NCI-H1048 (cell line): ENCODE results near the gene PAK6.

ENCODE experiments used
- DNase-seq: peaks from one replicate; lab custom pipeline; 2025; lab: John Stamatoyannopoulos, UW

PAK6 gene

DNA sequence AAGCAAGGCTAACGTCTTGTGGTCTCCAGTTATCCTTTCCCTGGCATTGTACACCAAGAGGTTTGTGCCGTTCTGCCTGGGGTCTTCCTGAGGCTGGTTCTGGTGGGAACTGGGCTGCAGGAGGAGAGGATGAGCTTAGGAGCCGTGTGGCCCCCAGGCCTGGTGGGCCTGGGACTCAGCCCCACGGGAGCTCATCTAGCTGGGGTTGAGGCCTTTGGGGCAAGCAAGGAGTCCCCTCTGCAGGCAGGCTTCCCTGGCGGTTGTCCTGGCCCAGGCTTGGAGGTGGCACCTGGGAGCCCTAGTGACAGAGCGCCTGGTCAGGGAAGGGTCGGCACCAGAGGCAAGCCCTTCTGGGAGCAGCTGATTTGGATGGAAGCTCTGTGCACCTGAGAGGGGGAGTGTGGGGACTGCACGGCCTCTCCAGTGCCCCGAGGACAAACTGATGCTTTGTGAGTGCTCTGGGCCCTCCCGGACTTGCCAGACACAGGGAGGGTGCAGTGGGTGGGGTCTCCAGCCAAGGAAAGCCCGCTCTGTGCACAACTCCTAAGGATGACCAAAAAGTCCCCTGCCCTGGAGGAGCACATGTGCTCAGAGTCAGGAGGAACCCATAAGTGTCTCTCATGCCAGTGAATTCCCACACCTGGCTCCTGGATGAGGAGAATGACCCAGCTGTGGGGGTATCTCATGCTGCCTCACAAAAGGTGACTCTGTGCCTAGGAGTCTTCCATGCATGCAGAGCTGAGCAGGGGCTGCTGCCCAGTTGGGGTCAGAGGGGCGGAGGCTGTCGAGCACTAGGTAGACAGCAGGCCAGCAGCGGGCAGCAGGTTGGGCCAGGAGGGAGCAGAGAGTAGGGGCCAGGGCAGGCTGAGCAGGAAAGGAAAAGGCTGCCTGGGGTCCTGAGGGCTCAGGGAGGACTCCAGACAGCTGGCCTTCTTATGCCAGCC lies 2.7 kb downstream of the PAK6 start:
- no peak for DNase-seq

DNA sequence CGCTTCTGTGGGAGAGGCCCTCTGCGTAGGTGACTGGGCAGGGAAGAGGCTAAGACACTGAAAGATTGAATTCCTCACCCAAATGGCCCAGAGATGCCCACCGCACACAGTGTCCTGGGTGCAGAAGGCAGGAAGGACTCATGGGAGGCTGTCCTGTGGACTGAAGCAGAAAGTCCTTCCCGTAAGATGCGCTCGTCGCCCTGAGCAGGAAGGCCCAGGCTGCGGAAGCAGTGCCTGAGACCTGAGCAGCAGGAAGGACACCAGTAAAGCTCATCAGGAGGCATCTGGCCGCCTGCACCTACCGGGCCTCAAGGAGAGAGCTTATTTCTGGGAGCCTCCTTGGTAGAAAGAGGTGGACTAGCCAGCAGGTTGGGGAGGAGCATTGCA lies 3.3 kb downstream of the PAK6 start:
- no peak for DNase-seq

DNA sequence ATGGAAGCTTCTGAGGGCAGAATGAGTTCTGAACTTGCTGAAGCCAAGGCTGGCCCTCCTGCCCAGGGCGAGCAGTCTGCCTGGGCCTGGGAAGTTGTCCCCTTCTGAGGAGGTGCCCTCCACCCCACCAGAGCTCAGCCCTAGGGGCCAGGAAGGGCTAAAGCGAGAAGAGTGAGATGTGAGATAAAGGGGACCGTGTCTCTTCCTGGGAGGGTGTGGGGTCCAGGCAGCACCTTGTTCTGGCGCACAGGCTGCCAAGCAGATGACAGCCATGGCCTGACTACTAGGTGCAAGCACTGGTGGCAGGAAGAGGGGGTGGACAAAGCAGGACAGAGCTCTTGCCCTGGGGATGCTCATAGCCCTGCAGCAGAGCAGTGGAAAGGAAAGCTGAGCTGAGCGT lies 3.7 kb downstream of the PAK6 start:
- no peak for DNase-seq

DNA sequence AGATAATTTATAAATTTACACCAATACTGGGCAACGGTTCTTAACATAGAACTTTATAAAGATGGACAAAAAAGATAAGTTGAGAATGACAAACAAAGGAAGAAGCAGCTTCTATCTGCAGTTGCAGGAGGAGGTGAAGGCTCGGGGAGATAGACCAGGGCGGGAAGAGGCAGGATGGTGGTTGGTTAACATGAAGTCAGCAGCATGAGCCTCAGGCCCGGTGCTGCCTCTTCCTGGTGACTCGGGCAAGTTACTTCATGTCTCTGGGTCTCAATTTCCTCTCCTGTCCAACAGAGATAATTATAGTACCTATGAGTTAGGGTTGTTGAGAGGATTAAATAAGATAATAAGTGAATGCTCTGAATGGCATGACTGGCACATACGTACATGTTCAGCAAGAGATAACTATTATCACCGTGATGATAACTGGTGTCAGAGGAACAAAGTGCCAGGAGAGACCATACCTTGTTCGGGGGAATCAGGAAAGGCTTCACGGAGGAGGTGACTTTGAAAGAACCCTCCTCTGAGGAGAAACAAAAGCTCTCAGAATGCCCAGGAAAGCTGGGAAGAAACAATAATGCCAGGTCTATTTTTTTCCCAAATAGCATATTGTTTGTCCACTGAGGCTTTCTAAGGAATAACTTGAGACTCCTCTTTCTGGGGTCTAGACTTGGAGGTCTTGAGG lies 4.4 kb downstream of the PAK6 start:
- no peak for DNase-seq

DNA sequence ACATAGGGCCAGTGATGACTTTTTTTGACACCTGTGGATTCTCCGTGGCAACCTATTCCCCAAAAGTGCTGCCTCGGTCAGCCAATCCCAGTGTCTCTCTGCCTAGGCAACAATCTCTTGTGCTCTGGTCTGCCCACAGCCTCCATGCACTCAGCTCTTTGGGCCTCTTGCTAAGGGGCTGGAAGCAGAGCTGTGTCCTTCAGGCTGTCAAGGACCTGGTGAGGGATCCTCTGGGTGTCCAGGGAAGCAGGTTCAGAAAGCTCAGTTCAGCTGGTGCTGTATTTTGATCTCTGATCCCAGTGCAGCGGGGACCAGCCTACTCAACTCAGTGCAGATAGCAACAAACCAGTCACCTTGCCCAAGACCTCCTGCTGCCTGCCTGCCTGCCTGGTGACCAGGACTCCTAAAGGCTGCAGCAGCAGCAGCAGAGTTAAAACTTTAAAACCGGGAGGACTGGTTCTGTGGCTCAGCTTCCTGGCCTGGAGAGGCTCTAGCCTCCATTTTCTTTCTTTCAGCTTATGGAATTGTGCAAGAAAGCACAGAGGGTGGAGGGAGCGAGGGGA lies 6.2 kb downstream of the PAK6 start:
- no peak for DNase-seq

DNA sequence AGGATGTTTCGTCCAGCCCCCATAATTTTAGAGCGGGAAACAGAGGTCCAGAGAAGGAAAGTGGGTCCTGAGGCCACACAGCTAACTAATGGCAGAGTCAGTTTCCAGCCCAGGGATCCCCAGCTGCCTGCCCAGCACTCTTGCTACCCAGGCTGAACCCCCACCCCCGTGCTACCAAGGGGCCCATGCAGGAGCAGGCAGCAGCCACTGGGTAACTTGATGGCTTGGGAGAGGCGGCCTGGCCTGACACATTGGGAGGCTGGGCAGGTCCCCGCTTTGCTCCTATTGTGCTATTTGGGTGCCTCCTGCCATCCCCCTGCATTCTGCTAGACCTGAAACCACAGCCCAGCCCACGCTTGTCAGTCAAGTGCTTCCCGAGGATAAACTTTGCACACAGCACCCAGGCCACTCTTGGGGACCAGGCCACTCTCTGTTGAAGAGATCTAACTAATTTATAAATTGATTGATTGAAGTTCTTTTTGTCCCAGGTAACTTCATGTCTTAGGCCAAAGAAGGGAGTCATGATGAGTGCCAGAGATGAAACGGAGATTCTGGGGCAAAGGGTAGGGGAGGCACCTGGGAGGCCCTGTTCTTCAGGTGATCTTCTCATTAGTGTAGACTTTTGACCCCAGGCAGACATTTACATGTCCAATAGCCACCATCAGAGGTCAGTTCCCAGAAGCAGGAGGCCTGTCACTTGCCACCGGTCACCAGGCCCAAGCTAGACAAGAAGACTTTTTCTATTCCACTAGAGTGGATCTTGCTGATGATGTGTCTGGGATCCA lies 7.0 kb downstream of the PAK6 start:
- no peak for DNase-seq

DNA sequence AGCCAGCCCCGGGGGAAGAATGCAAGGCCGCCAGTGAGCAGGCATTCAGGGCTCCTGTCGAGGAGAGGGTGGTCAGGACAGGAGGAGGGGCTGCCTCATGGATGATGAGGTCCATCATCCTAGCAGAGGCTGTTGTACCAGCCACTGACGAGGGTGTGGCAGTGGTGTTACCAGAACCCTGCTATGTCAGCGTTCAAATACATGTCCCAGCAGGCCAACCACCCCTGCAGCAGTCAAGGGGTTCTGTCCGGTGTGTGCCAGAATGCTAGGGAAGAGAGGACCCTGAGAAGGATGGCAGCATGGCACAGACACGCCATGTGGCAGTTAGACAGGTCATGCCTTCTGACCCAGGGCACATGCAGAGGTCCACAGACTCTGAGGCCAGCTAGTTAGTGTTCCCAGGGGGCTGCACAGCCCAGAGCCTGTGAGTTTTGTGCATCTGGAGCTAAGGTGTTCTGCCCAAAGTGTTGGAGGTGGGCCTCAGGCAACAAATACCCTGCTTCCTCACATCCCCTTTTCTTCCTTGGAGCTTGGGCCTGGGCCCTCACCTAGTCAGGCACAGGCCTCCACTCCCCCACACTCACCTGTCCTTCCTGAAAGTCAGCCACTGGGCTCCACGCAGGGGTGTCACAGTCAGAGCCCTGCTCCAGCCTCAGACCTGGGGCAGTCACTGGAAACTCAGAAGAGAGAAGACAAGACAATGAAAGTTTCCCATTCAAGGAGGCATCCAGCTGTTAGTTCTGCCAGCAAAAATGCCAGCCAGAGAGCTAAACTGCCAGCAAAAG lies 7.8 kb downstream of the PAK6 start:
- DNase-seq, result no peak

DNA sequence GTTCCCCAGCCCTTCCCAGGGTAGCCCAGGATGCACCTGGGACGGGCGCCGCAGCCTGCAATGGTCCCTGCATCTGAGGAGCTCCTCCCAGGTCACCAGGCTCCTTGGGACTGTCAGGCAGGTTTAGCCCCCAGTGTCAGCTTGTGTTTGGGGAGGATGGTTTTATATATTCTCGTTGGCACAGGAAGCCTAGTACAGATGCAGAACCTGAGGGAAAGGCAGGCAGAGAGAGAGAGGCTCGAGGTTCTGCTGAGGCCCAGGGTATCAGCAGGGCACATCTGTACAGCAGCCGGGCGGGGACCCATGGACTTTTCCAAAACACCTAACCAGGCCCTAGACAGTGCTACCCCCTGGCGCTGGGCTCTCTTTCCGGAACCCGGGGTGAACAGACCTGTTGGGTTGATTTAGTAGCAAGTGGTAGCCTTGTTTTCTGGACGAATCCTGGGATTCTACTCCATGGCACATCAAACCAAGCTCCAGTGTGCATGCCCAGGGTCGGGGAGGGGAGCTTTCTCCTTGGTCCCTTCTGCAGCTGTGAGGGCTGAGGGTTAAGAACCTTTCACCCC lies 8.6 kb downstream of the PAK6 start:
- no peak for DNase-seq

DNA sequence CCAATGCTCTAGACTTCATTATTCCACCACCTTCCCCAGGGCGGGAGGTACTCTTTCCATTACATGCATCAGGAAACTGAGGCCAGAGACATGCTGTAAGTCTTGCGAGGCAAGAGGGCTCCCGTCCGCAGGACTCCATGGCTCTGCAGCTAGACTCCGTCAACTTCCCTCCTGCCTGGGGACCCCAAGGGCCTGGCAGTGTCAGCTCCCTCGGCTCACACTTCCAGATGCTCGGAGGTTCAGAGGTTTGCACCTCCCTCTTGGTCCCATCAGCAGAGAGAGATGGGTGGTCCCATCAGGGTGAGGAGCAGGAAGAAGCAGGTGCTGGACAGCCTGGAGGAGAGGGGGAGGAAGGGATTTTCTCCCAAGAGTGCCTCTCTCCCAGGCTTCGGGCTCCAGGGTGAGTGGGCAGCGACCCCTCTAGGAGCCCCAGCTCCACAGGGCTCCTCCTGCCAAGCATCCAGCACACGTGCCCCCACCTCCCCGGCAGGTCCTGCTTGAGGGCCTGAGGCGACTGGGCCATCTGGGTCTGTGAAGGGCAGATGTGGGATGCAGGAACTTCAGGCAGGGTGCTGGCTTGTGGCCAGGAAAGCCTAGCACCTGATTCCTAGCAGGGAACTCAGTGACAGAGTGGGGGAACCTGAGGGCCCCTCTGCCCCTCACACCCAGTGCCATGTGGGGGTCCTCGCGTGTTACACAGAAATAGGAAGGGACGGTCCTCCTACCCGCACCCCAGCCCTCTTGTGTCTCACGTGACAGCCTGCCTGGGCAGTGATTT lies 9.3 kb downstream of the PAK6 start:
- no peak for DNase-seq

DNA sequence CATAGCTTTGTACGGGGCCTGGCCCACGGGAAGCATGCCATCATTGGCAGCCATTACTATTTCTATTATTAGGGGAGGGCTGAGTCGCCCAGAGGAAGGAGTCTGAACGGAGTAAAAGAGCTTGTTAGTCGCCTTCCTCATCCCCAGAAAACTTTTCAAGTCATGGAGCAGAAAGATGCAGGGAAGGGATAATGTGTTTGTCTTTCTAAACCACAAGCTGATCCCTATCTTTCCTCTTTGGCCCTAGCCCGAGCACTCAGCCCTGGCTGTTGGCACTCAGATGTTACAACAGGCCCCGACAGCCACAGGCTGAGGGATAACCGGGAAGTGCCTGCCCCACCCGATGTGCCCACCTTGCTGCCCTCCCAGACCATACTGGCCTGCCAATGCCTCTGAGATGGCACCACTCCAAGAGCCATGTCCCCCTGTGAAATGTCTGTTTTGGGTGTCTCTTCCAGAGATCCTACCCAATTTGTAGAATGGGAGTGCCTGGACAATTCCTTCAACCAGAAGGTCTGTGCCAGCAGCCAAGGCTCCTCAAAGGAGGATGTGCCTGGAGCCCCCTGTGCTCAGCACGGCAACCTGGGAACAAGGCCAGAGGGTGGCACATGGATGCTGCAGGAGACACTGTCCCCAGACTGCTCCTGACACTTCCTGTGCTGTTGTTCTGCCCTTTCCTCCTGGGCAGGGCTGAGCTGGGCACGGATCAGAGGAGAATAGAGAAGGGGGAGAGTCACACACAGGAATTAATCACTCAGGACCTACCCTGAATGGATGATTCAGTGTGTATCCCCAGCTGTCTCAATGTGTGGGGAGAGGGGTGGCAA lies 10.8 kb downstream of the PAK6 start:
- no peak for DNase-seq

DNA sequence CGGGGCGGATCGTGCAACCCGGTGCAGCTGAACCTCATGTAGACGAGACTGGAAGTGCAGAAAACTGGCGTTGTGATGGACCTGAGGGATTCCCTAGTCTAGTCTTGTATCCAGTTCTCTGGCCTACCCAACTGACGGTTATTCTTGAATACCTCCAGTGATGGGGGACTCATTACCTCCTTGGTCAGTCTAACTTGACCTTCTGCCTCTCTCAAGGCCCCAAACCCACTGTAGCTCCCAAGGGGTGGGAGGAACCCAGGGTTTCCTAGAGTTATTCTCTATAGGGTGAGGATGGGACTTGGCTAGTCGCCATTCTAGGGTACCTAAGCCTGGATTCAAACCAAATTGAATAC lies 11.4 kb downstream of the PAK6 start:
- DNase-seq, result no peak

DNA sequence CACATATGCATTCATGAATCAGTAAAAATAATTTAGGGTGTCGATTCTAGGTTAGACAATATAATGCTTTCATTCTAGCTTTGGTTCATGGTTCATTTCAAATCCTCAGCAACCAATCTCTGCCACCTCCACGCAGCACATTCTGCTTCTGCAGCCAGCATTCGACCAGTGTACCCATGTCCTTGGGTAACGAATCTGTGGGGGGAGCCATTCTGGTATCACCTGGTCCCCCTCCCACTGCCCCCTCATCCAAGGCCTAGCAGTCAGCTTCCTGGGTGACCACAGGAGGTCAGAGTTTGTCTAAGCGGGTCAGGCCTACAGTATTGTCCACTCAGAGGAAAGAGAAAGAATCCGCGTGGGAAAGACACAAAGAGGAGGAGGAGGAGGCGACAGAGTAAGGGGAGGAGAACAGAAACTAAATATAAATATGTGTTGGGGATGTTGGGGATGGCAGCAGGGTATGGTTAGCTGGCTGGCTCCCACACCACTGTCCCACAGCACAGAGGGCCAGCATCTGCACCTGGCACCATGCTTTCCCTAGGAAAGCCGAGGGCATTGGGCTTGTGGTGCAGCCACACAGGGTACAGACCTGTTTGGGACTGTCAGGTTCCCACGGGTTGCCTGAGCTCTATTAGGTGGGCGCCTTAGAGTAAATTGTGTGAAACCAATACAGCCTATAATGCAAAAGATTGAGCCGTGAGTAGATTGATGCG lies 12.1 kb downstream of the PAK6 start:
- DNase-seq, result no peak

DNA sequence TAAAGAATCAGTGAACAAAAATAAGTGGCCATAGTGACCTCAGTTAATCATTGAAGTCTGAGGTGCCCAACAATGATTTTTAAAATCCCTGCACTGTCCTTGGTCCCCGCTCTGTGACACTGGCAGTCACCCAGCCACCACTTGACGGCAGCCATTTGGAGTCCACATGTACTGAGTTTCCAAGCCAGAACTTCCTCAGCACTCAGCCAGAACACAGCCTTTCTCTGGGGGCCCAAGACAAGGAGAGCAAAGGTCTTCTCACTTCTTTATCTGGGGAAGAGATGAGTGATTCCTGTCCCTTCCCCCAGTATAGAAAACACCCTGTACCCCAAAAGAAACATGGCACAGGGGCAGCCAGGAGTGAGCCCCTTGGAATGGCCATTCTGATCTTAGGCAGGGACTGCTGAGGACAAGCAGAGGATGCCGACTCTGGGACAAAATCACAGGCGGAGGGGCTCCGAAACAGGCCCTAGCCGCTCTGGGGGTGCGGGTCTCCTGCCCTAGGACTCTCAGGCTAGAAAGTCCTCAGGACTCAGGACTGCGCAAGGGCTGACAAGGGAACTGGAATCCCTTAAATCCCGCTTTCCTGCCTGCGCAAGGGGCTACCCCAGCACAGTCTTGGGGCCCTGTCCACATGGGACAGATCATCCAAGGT lies 12.8 kb downstream of the PAK6 start:
- no peak for DNase-seq

DNA sequence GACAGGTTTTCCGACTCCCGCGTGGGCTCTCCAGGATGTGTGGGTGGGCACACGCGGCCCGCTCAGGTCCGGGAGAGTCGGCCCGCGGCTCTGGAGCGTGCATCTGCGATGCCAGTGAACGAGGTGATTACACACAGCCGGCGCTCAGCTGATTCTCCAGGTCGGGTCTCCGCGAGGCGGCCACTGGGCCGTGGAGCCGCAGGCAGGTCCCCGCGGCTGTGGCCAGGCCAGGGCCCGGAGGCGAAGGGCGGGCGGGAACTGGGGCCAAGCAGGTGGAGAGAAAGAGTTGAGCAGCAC lies 13.2 kb downstream of the PAK6 start:
- no peak for DNase-seq

DNA sequence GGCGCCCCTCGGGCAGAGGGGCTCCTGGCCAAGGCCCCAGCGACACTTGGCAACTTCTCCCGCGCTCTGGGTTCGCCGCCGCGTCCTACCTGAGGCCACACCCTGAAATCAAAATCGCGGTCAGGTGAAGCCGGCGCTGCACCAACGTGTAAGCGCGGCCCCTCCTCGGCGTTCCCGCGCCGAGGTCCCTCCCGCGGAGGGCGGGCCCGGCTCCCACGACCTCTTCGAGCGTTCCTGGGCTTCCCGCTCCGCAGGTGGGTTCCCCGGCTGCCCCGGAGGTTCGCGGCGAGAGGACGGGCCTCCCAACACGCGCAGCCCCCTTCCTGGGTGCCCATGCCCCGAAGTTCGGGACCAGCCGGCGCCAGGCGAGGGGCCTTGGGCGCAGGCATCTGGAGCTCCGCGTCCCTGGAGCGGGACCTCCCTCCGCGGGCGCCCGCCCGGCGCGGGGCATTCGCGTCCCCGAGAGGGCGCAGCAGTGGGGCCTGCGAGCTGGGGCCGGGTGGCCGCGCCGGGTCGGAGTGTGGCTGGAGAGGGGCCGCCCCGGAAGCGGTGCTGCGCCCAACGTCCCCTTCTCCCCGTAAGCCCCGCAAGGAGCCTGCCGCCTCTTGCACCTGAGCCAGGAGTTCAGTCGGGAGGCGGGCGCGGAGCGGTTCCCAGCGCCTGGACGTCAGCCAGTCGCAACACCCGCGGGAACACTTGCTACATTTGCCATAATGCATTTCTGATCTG lies 13.7 kb downstream of the PAK6 start:
- DNase-seq, result peak; percentile 69

DNA sequence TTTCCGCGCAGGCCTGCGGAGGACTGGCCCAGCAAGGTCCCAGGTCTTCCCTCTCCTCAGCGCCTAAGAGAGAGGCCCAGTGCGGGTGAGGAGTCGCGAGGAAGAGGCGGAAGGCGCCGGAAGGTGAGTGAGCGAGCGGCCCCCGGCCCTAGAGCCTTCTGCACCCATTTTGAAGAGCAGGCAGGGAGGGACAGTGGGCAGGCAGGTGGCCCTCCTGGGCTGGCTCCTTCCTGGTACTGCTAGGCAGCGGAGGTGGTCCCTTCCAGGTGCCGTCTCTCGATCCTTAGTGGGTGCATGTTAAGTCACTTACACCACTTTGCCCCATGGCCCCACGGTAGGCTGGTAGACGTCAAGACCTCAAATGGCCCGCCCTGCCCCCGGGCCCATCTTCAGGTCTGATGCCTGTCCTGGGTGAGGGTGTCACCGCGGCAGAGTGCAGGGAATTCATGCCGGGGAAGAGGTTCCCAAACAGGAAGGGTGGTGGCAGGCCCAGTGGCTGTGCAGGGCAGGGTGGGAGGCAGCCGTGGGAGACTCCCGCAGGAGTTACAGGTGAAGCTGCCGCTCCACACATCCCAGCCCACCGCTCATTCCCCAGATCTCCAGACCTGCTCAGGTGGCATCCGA lies 14.4 kb downstream of the PAK6 start:
- DNase-seq, result no peak

DNA sequence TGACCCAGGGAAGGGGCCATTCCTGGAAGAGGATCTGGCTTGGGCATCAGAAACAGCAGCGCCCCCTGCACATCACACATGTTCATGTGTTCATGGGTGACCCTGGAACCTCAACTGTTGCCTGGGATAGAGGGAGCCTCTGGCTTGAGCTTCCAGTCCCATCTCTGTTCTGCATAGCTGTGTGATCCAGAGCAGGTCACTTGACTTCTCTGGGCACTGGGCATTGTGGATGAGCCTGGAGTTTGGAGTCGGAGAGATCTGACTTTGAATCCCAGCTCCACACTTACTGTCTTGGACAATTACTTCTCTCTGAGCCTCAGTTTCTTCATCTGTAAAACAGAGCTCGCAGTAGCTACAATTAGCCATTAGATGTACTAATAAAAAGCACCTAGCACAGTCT lies 15.6 kb downstream of the PAK6 start:
- no peak for DNase-seq

DNA sequence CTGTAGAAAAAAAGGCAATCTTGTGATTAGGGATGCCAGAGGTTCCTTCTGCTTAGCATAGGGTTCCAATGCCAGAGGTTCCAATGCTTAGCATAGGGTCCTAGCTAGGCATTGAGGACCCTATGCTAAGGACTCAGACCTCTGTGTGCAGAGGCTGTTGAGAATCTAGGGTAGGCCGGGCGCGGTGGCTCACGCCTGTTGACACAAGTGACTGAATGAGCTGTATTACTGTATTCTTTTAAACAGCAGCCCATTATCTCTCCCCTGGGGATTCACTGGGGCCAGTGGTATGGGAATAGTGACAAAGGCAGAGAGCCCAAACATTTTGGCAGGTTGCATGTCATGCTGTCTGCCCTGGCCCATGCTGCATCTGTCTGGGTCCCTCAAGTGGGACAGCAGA lies 16.2 kb downstream of the PAK6 start:
- no peak for DNase-seq
